Measurements from ENCODE around the gene CLDN7. TPM values are rescaled to one million over a fixed set of nuclear protein-coding genes. Genes with fewer than 3 reads are reported as not detected.

The CLDN7 gene
- total RNA-seq, 2 donors from 2014 or later = 142 to 149 TPM

DNA sequence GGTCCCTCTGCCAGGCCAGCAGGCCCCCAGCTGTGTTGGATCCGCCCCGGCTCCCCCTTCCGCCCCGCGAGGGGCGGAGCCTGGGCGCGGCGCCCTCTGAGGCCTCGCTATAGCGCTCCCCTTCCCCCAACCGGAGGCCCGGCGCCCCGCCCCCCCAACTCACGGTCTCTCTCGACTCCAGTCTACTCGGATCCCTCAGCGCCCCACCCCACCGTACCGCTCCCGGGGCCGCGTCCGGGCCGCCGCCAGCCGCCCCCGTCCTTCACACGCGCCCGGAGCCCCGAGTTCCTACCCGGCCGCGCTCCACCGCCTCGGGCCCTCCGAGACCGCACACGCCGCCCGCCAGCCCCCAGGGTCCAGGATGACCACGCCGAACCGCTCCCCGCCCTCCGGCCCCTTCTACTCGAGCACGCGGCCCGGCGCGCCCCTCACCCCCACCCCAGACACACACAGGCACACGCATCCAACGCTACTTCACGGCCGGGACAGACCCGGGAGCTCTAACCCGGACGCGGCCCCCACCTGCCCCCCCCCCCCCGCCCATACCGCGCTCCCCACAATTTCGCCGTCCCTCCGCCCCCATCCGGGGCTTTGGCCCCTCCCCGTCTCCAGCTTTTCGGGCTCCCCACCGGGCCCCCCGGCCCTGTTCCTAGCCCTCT, 24.4 kb downstream of the CLDN7 start:
- no peaks in the 10 kb centered on the region for H3K27me3 ChIP-seq (ENCODE audit: control insufficient read depth, insufficient read depth, low read length, poor library complexity, severe bottlenecking)
- peak overlapping the region; percentile 97 for H3K9ac ChIP-seq (ENCODE audit: extremely low read depth, low read length, poor library complexity, severe bottlenecking)
- H3K27ac ChIP-seq (ENCODE audit: low read depth, low read length) = peak overlapping the region; percentile 79
- H3K4me3 ChIP-seq (ENCODE audit: low read length) = peak overlapping the region; percentile 77
- peak; percentile 95 for DNase-seq
- Mint-ChIP-seq H3K36me3 (ENCODE audit: low read depth) (peaks cover 42% of the 10 kb centered on the region), H3K27ac (peak overlapping the region; percentile 75), H3K27me3 (ENCODE audit: insufficient read depth) (no peaks in the 10 kb centered on the region), H3K9me3 (no peaks in the 10 kb centered on the region), H3K4me1 (peaks cover 42% of the 10 kb centered on the region), H3K4me3 (peak overlapping the region; percentile 100)
- peaks cover 5% of the 10 kb centered on the region for H3K4me1 ChIP-seq (ENCODE audit: control insufficient read depth, insufficient read depth, low read length)
- H3K9me3 ChIP-seq (ENCODE audit: control insufficient read depth, low read length) = no peaks in the 10 kb centered on the region
- WGBS, 2 experiments (ENCODE audit: insufficient coverage in 1 of 2, insufficient read length in 1 of 2) = 0% methylated on average over 66 of the region's 73 CpGs; no CpG with 5 or more reads in 1 of the 2 experiments
- peaks cover 39% of the 10 kb centered on the region for H3K36me3 ChIP-seq (ENCODE audit: control insufficient read depth, insufficient read depth, low read length)
- TF ChIP-seq, protein P1, sequence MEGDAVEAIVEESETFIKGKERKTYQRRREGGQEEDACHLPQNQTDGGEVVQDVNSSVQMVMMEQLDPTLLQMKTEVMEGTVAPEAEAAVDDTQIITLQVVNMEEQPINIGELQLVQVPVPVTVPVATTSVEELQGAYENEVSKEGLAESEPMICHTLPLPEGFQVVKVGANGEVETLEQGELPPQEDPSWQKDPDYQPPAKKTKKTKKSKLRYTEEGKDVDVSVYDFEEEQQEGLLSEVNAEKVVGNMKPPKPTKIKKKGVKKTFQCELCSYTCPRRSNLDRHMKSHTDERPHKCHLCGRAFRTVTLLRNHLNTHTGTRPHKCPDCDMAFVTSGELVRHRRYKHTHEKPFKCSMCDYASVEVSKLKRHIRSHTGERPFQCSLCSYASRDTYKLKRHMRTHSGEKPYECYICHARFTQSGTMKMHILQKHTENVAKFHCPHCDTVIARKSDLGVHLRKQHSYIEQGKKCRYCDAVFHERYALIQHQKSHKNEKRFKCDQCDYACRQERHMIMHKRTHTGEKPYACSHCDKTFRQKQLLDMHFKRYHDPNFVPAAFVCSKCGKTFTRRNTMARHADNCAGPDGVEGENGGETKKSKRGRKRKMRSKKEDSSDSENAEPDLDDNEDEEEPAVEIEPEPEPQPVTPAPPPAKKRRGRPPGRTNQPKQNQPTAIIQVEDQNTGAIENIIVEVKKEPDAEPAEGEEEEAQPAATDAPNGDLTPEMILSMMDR (conservative IDR thresholded peaks at IDR 0.05) = no peak

DNA sequence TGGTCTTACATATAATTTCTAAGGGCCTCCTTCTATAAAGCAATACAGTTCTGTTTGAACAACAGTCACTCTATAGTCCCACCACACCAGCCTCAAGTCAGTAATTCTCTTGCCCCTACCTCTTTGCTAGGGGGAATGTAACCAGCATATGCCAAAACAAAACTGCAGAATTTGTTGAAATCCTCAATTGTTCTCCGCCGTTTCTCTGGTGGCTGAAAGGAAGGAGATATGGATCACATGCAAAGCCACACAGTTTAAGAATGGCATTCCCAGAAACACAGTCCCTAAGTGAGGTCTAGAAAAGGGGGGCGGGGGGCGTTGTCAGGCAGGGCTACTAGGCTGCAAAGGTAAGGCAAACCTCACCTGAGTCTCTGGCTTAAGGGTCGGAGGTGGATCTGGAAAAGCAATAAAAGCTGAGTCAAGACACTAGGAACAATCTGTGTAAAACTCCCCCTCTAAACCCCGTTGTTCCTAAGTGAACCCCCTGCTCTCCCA, 25.0 kb downstream of the CLDN7 start:
- TF ChIP-seq, protein P1 (conservative IDR thresholded peaks at IDR 0.05) = no peak
- peak overlapping the region; percentile 77 for H3K4me3 ChIP-seq (ENCODE audit: low read length)
- DNase-seq = no peak
- H3K4me3 Mint-ChIP-seq = peak overlapping the region; percentile 100
- H3K27me3 Mint-ChIP-seq (ENCODE audit: insufficient read depth) = no peaks in the 10 kb centered on the region
- H3K4me1 ChIP-seq (ENCODE audit: control insufficient read depth, insufficient read depth, low read length) = peaks cover 5% of the 10 kb centered on the region
- H3K27ac ChIP-seq (ENCODE audit: low read depth, low read length) = no peak overlapping the region
- H3K27me3 ChIP-seq (ENCODE audit: control insufficient read depth, insufficient read depth, low read length, poor library complexity, severe bottlenecking) = no peaks in the 10 kb centered on the region
- no peak overlapping the region for H3K9ac ChIP-seq (ENCODE audit: extremely low read depth, low read length, poor library complexity, severe bottlenecking)
- H3K36me3 Mint-ChIP-seq (ENCODE audit: low read depth) = peaks cover 43% of the 10 kb centered on the region
- no peaks in the 10 kb centered on the region for H3K9me3 Mint-ChIP-seq
- peak overlapping the region; percentile 75 for H3K27ac Mint-ChIP-seq
- 47 to 59% methylated on average over 3 to 6 of the region's 6 CpGs for WGBS, 2 experiments (ENCODE audit: insufficient coverage in 1 of 2, insufficient read length in 1 of 2)
- peaks cover 39% of the 10 kb centered on the region for H3K36me3 ChIP-seq (ENCODE audit: control insufficient read depth, insufficient read depth, low read length)
- no peaks in the 10 kb centered on the region for H3K9me3 ChIP-seq (ENCODE audit: control insufficient read depth, low read length)
- H3K4me1 Mint-ChIP-seq = peaks cover 45% of the 10 kb centered on the region

DNA sequence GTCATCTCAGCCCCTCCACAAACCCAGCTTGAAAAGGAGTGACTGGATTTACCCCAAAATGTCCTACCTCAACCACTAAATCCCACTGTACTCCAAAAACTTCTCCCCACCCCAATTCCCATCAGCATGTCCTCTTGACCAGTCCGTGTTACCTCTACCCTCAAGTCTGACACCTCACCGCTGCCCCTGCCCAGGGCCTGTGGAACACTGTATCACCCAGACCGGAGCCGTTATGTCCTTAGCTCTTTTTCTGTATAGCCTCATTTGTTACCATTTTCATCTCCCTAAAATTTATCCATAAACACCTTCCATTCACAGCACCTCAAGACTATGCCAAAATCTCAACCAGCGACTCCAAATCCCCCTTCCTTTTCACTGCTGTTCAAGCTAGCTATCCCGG, 25.5 kb downstream of the CLDN7 start:
- Histone ChIP-seq H3K27ac (ENCODE audit: low read depth, low read length) (no peak overlapping the region), H3K9ac (ENCODE audit: extremely low read depth, low read length, poor library complexity, severe bottlenecking) (no peak overlapping the region), H3K27me3 (ENCODE audit: control insufficient read depth, insufficient read depth, low read length, poor library complexity, severe bottlenecking) (no peaks in the 10 kb centered on the region), H3K9me3 (ENCODE audit: control insufficient read depth, low read length) (no peaks in the 10 kb centered on the region), H3K36me3 (ENCODE audit: control insufficient read depth, insufficient read depth, low read length) (peaks cover 39% of the 10 kb centered on the region), H3K4me1 (ENCODE audit: control insufficient read depth, insufficient read depth, low read length) (peaks cover 5% of the 10 kb centered on the region), H3K4me3 (ENCODE audit: low read length) (peak overlapping the region; percentile 77)
- peak overlapping the region; percentile 75 for H3K27ac Mint-ChIP-seq
- TF ChIP-seq, protein P1 (conservative IDR thresholded peaks at IDR 0.05) = no peak
- no peaks in the 10 kb centered on the region for H3K9me3 Mint-ChIP-seq
- H3K4me3 Mint-ChIP-seq = peak overlapping the region; percentile 100
- no peak for DNase-seq
- no peaks in the 10 kb centered on the region for H3K27me3 Mint-ChIP-seq (ENCODE audit: insufficient read depth)
- peaks cover 48% of the 10 kb centered on the region for H3K36me3 Mint-ChIP-seq (ENCODE audit: low read depth)
- 91 to 95% methylated on average over 4 to 6 of the region's 6 CpGs for WGBS, 2 experiments (ENCODE audit: insufficient coverage in 1 of 2, insufficient read length in 1 of 2)
- peaks cover 50% of the 10 kb centered on the region for H3K4me1 Mint-ChIP-seq
